HUDEP-2 (cell line): ENCODE data around the gene TMEM144.
"Not testable (repeated sequence)": the region's sequence is repeated elsewhere in the genome, so short reads cannot be mapped to it uniquely, and the experiment has no call there.

Source experiments
- DNase-seq, 76 experiments: peaks; one replicate each; lab custom pipeline; 2025; ENCODE audit not compliant: unreplicated experiment in 76 of 76; lab: John Stamatoyannopoulos, UW

TMEM144 gene

DNA sequence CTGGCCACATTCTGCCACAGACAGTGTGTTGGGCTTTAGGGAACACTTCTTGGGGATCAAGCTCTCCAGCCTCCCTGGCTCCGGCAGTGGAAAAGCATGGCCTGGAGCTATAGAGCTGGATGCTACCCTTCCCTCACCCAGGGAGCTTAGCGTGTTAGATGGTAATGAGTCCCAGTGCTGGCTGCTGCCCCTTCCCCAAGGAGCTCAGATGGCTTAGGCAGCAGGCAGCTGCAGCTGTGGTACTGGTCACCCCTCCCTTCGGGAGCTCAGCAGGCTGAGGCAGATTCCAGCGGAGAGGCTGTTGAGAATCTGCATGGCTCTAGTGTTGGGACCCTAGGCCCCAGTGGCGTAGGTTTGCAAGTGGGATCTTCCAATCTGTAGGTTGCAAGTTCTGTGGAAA, 19.5 kb downstream of the TMEM144 start:
- DNase-seq: no peak

DNA sequence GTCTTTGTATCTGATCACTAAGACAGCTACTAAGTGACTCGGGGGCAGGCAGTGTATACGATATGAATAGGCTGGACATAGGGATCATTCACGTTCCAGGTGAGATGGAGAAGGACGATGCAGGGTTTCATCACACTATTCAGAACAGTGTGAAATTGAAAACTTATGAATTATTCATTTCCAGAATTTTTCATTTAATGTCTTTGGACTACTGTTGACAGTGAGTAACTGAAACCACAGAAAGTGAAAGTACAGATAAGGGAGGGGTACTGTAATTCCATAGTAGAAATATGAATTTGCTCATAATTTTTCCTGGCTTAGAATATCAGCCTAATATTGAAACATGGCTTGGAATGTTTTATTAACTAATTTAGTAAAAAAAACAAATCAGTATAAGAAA, 24.4 kb downstream of the TMEM144 start:
- no peak for DNase-seq

DNA sequence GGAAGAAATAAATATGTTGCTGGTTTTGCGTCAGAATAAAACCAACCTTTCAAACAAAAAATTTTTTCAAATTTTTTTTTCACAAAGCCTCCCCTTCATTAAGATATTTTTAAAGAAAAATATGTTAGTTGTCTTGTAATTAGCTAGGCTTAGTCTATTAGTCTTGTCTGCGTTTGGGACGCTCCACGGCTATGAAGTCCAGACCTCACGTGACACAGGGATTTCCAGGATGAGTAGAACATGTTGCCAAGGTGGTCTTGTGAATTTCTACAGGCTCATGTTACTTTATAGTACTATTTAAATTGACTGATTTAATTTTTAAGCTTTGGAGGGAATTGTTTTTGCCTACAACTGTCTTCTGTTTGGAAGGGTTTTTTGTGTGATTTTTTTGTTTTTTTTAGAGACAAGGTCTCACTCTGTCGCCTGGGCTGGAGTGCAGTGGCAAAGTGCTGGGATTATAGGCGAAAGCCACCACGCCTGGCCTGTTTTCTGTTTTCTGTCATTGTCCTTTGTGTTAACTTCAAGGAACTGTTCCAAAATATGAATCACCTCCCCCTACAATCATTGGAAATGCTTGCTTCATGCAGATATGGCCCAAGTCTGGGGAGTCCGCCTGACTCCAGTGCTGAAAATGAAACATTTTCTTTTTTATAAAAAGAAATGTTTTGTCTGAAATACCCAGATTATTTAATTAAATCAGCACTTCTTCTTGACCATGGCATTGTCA, 26.2 kb downstream of the TMEM144 start:
- DNase-seq: no peak

DNA sequence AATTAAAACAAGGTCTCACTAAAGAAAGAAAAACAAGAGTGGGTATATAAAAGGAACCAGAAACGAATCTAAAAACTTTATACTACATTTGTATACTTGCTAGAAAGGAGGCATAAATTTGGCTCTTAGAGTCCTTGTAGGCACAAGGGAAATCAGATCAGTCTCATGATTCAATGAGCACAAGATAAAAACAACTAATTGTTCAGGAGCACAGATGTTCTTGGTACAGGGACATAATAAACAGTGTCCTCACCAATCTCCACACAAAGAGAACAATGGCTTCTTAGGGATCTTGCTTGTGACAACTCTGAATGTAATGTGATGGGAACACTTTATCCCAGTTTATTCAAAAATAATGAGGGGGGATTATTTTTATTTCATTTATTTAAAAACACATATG, 28.3 kb downstream of the TMEM144 start:
- DNase-seq: no peak

DNA sequence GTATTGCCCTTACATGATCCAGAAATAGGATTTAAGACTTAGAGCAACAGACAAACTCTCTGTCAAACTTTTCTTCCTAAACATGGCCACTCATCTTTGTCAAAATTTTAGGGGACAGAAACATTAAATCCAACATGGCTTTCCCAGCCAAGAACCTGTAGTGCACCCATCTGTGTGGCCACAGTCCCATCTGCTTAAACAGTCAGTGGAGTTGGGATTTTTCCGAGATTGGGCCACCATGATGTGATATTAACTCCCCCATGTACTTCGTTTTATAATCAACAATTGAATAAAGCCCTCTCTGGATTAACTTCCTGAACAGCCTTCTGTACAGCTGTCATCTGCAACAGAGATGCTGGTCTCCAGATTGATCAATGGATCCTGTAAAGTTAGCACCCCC, 28.9 kb downstream of the TMEM144 start:
- DNase-seq: no peak

DNA sequence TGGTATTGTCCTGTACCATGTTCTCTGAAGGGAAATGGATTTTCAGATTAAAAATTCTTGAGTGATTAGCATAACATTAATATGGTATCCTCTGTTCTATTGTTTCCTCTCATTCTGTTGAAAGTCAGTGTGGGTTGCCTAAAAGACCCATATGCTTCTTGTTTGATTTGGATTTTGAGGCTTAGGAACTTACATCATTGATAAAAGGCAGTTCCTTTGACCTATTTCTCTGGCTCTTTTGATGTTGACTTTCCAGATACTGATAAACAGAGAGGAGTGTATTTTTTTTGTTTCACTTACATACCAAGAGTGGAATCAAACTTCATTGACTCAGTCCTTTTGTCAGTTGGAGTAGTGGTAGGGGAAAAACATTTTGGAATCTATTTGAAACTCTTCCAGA, 32.8 kb downstream of the TMEM144 start:
- no peak for DNase-seq

DNA sequence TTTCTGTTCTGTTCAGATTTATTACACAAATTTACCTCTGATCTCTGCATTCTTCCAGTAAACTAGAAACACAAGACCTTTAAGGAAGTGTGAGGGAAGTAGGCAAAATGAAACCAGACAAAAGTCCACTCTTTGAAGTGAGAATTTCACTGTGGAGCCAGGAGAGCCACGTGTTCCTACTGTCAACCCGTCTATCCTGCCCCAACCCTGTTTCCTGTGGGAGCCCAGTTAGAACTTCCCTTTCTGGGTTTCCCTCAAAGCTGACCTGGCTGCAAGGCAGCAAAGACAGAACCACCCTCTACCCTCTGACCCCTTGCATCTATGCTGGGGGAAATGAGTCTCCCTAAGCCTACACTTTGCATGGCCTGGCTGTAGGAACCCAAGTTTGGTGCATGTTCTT, 40.0 kb downstream of the TMEM144 start:
- no peak for DNase-seq

DNA sequence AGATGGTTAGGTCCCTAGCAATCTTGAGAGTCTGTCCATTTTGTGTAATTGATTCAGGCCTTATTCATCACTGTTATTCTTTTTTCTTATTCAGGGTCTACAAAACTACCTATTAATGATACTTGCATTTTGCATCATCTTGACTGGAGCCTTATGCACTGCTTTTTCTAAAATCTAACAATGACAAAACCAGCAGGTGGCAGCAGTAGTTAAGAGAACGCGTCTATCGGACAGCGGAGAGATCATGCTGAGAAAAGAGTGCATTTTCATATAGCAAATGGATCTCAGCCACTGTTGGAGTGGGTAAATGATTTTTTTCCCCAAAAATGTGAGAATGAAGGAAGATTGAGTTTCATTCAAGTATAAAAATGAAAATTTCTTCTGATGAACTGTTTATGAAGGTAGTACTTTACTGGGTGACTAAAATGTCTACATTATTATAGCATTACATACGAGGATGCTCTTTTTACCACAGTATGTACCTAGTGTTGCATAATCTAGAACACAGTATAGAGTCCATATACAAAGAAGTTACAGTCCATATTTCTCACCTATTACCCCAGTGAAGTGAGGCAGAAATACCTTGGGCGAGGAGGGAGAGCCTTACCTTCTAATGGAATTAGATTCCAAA, 43.2 kb downstream of the TMEM144 start:
- peak in 35 of 76 experiments; percentile 0 to 66 (median 14) for DNase-seq

DNA sequence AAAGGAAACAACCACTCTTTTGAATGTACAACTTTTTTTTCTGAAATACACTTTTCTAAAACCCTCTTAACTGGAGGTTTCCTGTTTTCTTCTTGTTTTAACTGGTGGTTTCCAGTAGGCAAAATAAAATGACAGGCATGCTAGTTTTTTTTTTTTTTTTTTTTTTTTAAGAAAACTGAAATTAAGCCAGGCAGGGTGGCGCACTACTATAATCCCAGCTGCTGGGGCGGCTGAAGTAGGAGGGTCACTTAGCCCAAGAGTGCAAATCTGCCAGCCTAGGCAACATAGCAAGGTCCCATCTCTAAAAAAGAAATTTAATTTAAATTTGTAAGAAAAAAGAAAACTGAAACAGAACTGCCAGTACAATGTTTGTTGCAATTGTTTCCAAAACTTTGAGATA, 44.0 kb downstream of the TMEM144 start:
- no peak for DNase-seq

DNA sequence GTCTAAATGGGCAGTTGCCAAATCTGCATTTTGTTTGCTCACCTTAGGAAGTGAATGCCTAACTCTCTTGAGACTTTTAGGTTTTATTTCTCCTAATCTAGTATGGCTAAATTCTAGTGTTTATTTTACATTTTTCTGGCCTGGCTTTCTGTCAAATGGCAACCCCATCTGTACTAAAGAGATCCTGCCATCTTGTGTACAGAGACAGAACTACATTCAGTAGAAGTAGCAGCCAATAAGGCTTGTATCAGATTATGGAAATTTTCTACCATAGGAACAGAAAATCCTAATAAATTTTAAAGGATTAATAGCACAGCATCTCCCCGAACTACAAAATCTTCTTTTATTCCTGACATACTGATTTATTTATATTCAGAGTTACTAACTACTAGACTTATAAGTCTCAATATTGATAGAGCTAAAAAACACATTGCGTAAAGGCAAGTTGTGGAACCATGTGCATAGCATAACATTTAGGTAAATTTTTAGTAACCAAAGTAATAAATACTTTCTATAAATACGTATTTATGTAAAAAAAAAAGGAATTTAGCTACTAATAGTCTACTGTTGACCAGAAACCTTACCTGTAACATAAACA, 45.5 kb downstream of the TMEM144 start:
- peak in 17 of 76 experiments; percentile 1 to 36 (median 21) for DNase-seq

DNA sequence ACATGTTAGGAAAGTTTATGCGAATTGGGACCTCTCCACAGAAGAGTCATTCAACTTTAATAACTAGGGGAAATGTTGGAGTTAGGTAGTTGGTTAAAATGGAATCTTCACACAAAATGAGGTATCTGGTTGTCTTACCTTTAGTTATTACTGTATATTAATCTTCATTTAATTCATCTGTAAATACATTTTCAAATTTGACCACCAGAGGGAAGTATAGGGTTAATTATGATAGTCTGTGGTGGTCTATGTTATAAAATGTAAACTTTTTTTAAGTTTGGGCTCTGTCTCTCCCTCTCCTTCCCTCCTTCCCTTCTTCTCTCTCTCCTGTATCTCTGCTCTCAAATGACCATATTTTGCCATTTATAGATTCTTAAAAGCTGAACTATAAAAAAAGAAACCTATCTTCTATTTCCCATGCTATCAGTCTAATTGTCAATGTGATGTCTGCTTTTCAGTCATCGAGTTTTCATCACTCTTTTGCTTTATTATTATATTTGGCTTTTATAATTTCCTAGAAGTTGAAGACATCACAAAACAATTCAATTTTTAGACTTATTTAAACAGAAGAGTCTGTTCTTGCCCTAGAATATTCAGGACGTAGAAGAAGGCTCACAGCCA, 49.8 kb downstream of the TMEM144 start:
- DNase-seq: peak in 8 of 76 experiments; percentile 1 to 27 (median 6)

DNA sequence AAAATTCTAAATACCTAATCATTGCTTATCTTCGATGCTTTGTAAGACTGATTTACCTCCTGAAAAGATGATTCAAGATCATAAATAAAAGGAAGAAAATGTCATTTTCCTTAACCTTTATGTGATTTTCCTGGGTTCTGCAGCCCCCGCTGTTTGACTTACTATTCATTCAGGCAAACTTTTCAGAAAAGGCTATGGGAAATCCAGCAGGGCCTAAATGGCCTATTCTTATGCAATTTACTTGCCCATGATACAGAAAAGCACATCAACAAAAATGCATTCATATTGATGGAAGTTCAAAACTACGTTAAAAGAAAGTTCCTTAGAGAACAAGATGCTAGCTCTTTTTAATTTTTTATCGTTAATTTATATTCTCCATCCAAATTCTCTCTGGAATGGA, 51.2 kb downstream of the TMEM144 start:
- DNase-seq: no peak

DNA sequence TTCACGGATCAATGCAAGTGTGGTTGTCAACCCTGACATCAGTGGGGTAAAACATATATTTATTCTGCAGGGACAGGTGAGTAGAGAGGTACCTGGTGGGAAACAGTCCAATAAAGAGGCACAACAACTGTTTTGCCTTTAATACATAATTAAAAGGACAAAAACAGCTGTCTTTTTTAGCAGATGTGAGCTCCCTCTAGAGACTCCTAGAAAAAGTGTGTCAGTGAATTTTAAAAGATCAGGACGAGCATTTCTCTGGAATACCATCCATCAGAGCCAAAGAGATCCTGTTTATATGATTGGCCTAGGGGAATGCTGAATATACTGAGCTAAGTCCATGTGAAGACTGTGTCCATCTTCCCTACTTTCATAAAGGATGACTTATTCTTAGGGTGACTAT, 58.3 kb downstream of the TMEM144 start:
- no peak for DNase-seq

DNA sequence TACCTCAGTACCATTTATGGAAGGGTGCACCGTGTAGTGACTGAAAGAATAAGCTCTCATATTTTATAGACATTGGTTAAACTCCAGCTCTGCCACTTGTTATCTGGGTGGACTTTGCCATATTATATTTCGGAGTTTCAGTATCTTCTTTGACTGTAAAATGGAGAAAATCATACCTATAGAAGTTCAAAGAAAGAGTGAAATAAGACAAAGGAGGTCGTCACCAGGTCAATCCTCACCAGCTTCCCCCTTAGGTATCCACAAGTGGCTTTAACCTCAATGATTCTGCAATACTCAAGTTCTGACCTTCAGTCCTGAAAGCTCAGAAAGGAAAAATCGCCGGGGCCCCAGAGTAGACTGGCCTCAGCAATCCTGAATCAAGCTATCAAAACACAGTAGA, 64.3 kb downstream of the TMEM144 start:
- DNase-seq: no peak

DNA sequence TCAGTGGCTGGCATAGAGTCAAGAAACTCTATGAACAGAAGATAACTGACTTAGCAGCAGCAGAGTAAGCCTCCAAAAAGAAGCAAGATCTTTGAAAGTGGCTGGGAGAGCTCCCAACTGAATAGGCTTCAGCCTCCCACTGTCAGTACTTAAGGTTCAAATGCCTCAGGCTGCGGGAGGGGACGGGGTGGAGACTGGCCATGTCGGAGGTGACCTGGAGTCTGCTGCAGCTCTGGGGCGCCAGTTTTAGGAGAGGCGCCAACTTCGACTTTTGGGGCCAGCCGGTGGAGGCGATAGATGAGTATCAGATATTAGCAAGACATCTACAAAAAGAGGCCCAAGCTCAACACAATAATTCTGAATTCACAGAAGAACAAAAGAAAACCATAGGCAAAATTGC, 67.3 kb downstream of the TMEM144 start:
- no peak for DNase-seq

DNA sequence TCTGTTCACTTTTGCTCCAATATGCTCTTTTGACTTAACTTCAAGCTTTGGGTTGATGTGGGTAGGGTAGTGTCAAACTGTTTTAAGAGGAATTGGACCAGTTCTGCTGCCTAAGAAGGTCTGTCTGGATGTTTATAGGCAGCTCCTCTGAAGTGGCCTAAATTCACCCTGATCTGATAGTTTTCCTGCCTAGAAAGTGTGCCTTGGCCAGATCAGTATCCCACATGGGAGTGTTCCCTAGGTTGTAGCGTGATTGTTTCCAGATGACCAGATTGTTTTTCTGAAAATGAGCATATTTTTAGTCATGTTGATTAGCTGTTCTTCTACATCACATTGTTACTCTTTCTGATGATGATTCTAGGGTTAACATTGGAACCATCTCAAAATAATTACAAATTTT, 68.8 kb downstream of the TMEM144 start:
- not testable (repeated sequence) for DNase-seq

DNA sequence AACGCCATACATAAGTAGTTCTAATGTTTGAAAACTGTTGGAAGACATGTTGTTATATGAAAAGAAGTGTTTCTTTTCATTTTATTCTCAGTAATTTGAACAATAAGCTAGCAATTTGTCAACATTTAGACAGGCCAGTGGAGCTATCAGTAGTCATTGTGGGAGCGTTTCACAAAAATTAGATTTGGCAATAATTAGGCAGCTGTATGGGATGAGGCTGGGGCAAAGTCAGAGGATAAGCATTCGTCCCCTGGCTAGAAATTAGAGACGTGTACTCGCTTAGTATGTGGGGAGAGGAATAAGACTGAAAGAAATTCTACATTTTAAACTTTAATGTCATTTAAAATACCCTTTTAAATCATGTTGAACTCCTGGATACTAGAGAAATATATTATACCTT, 70.6 kb downstream of the TMEM144 start:
- no peak for DNase-seq

DNA sequence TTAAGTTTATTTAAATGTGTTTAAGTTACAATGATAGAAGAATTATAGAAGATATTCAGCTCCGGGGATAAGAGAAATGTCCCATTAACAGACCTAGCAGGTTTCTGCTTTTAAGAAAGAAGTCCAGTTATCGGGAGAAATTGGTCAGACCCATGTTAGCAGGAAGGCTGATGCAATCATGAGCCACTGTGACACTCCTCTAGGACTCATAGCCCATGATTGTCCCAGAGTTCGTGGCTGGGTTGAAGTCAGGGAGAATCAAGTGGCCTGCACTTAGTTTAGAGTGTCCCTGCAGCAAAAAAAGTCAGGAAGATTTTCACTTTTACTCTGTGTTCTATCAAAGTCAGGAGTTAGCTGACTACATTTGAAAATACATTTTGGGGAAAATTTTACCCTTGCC, 72.0 kb downstream of the TMEM144 start:
- DNase-seq: peak in 2 of 76 experiments; percentile 3 to 5

DNA sequence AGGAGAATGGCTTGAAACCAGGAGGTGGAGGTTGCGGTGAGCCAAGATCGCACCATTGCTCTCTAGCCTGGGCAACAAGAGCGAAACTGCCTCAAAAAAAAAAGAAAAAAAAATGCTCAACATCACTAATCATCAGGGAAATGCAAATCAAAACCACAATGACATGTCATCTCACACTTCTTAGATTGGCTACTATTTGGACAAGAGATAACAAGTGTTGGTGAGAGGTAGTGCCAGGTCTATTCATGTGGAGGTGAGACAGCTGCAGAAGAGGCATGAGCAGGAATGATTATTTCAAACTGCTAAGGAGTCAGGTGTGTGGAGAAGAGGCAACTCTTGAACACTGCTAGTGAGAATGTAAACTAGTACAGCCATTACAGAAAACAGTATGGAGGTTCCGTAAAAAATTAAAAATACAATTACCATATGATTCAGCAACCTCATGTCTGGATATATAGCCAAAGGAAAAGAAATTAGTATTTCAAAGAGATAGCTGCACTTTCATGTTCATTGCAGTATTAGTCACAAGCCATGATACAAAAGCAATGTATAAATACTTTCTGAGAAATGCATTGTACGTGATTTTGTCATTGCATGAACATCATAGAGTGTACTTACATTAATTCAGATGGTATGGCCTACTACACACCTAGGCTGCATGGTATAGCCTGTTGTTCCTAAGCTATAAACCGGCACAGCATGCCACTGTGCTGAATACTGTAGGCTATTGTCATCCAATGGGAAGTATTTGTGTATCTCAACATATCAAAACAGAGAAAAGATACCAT, 75.3 kb downstream of the TMEM144 start:
- no peak for DNase-seq

DNA sequence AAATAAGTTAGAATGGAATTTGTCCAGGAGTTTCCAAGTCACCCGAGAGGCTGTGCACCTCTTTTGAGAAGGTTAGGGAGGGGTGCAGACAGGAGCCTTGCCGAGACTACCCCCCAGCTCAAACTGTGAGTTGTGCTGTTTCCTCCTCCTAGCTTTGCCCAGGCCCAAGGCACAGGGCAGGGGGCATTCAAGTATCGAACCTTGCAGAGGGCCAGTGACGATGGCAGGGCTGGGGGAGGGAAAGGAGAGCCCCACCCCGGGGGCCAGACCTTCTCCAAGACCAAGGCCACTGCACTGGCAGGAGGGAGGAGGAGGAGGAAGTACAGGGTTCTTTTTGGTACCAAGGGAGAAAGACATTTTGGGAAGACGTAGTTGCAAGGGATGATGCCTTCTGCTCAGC, 80.6 kb downstream of the TMEM144 start:
- DNase-seq: no peak
